ENCODE data around the gene DCST2.

The DCST2 gene

GRCh38 chr1:155069551-155070157, 36.1 kb upstream of the DCST2 start:
- no peak for DNase-seq

DNA sequence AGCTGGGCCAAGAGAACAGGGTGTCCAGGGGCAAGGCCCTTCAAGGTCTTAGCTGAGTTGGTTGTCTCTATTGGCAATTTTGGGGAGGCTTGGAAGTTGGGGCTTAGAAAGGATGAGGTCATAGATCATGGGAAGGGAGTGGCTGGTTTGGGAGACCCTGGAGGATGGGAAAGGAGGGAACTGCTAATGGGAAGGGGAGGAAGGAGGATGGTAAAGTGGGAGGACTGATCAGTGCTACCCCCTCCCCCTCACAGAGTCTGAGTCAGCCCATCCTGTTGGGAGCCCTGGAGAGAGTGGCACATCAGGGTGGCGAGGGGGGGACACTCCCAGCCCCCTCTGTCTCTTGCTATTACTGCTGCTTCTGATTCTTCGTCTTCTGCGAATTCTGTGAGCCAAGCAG, 35.0 kb upstream of the DCST2 start:
- no peak for DNase-seq

DNA sequence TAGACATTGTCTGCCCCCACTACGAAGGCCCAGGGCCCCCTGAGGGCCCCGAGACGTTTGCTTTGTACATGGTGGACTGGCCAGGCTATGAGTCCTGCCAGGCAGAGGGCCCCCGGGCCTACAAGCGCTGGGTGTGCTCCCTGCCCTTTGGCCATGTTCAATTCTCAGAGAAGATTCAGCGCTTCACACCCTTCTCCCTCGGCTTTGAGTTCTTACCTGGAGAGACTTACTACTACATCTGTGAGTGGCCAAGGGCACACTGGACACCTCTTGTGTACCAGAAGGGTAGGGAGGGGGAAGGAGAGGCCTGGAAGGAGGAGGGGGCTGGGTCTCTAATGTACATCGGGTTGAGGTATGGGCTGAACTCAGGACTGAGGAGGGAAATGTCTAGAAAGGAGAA, 33.2 kb upstream of the DCST2 start:
- no peak for DNase-seq

DNA sequence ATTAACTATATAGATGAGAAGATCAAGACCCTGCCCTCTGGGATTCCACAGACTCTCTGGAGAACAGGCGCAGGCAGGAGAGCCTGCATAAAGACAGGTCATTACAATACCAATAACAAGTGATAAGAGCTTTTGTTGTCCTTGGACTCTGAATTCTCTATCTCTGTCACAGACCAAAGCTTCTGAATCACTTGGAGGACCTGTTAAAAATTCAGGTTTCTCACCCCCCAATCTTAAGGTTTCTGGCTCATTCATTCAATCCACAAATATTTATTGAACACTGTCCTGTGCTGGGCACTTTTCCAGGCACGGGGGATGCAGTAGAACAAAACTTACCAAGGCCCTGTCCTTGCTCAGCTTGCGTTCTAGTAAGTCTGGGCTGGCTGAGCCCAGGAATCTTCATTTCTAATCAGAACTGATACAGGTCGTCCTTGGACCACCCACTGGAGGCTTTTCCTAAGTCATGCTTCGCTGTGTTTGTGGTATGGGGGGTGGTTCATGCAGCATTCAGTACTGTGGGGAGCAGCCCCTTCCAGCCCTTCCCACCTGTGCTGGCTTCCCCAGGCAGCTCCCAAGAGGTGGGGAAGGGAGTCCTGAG, 31.4 kb upstream of the DCST2 start:
- DNase-seq, result no peak

- DNase-seq, result no peak
Measured at GRCh38 chr1:155064111-155064831, 30.7 kb upstream of the DCST2 start.

GRCh38 chr1:155063550-155064110, 30.0 kb upstream of the DCST2 start, which contains the start of gene EFNA4:
EFNA4 (plus strand) TSS chr1:155063740; CDS start chr1:155063824, 84 bp downstream.
- peak; percentile 61 for DNase-seq

- no peak for DNase-seq
Measured at GRCh38 chr1:155062702-155063411, 29.3 kb upstream of the DCST2 start.

- no peak for DNase-seq
Measured at GRCh38 chr1:155062151-155062686, 28.6 kb upstream of the DCST2 start.

DNA sequence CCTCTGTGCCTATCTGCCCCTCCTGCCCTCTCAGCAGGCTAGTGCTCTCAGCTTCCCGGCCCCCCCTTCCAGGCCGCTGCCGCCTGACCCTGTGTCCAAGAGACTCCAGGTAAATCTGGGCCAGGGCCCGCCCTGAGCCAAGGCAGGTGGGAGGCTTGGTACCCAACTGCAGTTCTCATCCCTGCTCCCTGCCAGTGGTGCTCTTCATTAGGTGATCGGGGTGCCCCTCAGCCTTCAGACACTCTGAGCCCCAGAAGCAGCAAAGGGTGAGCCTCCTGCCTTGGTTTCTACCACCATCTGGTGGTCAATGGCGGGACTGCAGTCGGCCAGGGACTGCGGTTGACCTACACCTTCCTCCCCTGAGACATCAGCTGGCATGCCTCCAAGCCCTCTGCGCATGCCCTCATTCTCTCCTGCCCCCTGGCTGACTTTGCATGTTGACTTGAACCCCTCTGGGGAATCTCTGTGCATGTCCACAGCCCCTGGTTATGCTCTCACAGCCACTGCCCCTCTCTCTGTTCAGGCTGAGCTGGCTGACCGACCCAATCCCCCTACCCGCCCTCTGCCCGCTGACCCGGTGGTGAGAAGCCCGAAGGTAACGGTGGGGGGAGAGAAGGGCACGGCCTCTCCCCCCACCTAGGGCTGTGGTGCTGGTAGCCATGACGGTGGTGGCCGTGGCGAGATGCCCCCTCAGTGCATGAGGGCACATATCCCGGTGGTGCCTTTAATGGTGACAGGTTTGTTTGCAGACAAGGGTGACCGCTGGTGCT, 28.0 kb upstream of the DCST2 start:
- peak; percentile 87 for DNase-seq

- no peak for DNase-seq
Measured at GRCh38 chr1:155060736-155061135, 27.2 kb upstream of the DCST2 start.

- DNase-seq, result no peak
Measured at GRCh38 chr1:155057788-155058211, 24.2 kb upstream of the DCST2 start.

- DNase-seq, result no peak
Measured at GRCh38 chr1:155057104-155057503, 23.5 kb upstream of the DCST2 start.

- DNase-seq, result no peak
Measured at GRCh38 chr1:155053531-155054105, 20.0 kb upstream of the DCST2 start.

- no peak for DNase-seq
Measured at GRCh38 chr1:155052439-155053395, 19.1 kb upstream of the DCST2 start.

GRCh38 chr1:155051777-155052398, 18.3 kb upstream of the DCST2 start:
- DNase-seq, result peak; percentile 19

DNA sequence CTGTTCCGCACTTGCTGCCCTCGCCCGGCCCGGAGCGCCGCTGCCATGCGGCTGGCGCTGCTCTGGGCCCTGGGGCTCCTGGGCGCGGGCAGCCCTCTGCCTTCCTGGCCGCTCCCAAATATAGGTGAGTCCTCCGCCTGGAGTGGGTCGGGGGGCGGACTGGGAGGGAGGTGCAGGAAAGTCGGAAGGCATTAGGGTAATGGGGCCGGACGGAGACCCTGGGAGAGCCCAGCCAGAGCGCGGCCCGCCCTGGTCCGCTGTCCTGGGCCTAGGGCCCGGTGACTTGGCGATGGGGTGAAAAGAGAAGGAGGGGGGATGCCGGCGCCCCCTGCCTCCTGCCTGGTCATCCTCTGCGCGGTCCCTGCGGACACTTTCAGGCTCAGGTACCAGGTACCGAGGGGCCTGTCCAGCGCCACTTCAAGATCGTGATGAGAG, 17.8 kb upstream of the DCST2 start:
- DNase-seq, result no peak

DNA sequence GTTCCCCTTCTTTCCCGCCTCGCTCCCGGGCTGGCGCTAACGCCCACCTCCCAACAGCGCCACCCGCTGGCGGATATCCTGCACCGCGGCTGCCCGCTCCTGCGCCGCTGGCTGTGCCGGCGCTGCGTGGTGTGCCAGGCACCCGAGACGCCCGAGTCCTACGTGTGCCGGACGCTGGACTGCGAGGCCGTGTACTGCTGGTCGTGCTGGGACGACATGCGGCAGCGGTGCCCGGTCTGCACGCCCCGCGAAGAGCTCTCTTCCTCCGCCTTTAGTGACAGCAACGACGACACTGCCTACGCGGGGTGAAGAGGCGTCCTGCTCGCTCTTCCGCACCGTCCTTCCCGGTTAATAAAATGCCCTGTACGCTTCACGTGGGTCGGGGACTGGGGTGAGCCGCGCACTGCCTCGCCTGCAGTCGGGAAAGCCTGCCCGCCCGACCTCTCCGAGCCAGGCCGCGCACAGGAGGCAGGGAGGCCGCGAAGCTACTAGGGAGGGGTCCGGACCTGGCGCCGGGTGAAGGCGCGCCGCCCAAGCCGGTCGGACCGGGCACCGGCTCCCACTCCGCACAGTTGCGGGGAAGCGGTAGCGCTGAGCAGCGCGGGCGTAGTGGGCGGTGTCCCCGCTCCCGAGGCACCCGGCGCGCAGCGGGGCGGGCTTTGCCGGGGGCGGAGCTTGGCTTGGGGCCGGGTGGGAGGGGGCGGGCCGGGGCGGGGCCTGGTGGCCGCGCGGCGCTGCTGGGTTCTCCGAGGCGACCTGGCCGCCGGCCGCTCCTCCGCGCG, 17.2 kb upstream of the DCST2 start, which contains the start of gene ADAM15:
Gene ADAM15, plus strand, starts transcription at position 757 of the 782 bp plus-strand sequence. CDS start 71 bp downstream, outside the sequence.
- DNase-seq, result peak; percentile 57

- no peak for DNase-seq
Measured at GRCh38 chr1:155049651-155050559, 16.3 kb upstream of the DCST2 start.

Data from T1000 (cell line).